A172 (cell line): ENCODE results near the gene VMP1. TPM values are rescaled to one million over a fixed set of nuclear protein-coding genes. Genes with fewer than 3 reads are reported as not detected.

Experiments used
- DNase-seq: peaks from one replicate; pipeline ENCODE4 v3.0.0-alpha.2; 2015; ENCODE audit warnings: low spot score
- total RNA-seq: library from RNA; depleted of rRNA; stranded (reverse); fragments of >200 nt; shearing (Covaris generic); gene quantifications from 2 replicates; pipeline ENCODE4 v1.2.3, GENCODE V29; 2014

Gene VMP1
- total RNA-seq, 1 experiment from 2014 or later = 392 TPM

- no peak for DNase-seq
These were observed 547 bp downstream of the VMP1 start for GRCh38 chr17:59707971-59708430.

- DNase-seq = no peak
These were observed 4.5 kb downstream of the VMP1 start for GRCh38 chr17:59711936-59712335.

- DNase-seq = no peak
These were observed 5.4 kb downstream of the VMP1 start for GRCh38 chr17:59712862-59713261.

- DNase-seq = no peak
These were observed 6.8 kb downstream of the VMP1 start for GRCh38 chr17:59714255-59714654.

GRCh38 chr17:59716427-59716826 is 9.0 kb downstream of the VMP1 start:
- no peak for DNase-seq

- no peak for DNase-seq
These were observed 12.1 kb downstream of the VMP1 start for GRCh38 chr17:59719526-59719925.

- DNase-seq = no peak
These were observed 15.2 kb downstream of the VMP1 start for GRCh38 chr17:59722623-59723022.

- no peak for DNase-seq
These were observed 15.6 kb downstream of the VMP1 start for GRCh38 chr17:59723041-59723440.

- DNase-seq = no peak
These were observed 16.2 kb downstream of the VMP1 start for GRCh38 chr17:59723607-59724006.

- DNase-seq = no peak
These were observed 18.2 kb downstream of the VMP1 start for GRCh38 chr17:59725691-59726090.

GRCh38 chr17:59727817-59728533 is 20.5 kb downstream of the VMP1 start:
- DNase-seq = no peak

GRCh38 chr17:59730268-59730834 is 22.9 kb downstream of the VMP1 start:
- DNase-seq = no peak

- DNase-seq = no peak
These were observed 26.2 kb downstream of the VMP1 start for GRCh38 chr17:59733697-59734096.

GRCh38 chr17:59734226-59734625 is 26.8 kb downstream of the VMP1 start:
- no peak for DNase-seq

GRCh38 chr17:59737324-59737723 is 29.9 kb downstream of the VMP1 start:
- no peak for DNase-seq

- no peak for DNase-seq
These were observed 36.4 kb downstream of the VMP1 start for GRCh38 chr17:59743842-59744241.

- DNase-seq = no peak
These were observed 37.6 kb downstream of the VMP1 start for GRCh38 chr17:59745040-59745439.

GRCh38 chr17:59746849-59747445 is 39.5 kb downstream of the VMP1 start:
- DNase-seq = peak; percentile 67

GRCh38 chr17:59748591-59748990 is 41.1 kb downstream of the VMP1 start:
- no peak for DNase-seq

- DNase-seq = no peak
These were observed 44.5 kb downstream of the VMP1 start for GRCh38 chr17:59751955-59752413.

GRCh38 chr17:59752446-59752845 is 45.0 kb downstream of the VMP1 start:
- no peak for DNase-seq

- no peak for DNase-seq
These were observed 45.5 kb downstream of the VMP1 start for GRCh38 chr17:59752922-59753321.
